ENCODE measurements around the gene AOPEP.
A peak's percentile ranks its signal among the peaks of the same experiment; 100 is the strongest.

DNA sequence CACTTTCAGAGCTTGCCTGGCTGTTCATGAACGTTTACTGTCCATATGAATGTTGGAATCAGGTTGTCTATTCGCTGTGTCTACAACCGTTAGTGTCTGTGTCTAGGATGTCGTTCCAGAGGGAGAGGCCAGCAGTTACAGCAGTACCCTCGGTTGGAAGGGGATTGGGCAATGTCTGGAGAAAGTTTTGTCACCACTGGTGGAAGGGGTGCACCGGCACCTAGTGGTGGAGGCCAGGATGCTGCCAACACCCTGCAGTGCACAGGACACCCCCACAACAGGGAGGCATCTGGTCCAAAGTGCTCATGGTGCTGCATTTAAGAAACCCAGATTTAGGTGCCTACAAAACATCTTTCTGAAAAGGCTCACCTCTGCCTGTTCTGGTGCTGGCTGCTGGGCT, 370.3 kb downstream of the AOPEP start:
- TF ChIP-seq, protein P1, sequence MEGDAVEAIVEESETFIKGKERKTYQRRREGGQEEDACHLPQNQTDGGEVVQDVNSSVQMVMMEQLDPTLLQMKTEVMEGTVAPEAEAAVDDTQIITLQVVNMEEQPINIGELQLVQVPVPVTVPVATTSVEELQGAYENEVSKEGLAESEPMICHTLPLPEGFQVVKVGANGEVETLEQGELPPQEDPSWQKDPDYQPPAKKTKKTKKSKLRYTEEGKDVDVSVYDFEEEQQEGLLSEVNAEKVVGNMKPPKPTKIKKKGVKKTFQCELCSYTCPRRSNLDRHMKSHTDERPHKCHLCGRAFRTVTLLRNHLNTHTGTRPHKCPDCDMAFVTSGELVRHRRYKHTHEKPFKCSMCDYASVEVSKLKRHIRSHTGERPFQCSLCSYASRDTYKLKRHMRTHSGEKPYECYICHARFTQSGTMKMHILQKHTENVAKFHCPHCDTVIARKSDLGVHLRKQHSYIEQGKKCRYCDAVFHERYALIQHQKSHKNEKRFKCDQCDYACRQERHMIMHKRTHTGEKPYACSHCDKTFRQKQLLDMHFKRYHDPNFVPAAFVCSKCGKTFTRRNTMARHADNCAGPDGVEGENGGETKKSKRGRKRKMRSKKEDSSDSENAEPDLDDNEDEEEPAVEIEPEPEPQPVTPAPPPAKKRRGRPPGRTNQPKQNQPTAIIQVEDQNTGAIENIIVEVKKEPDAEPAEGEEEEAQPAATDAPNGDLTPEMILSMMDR (conservative IDR thresholded peaks at IDR 0.05 in 1 of 2, IDR thresholded peaks at IDR 0.05 in 1 of 2; ENCODE audit: extremely low read depth in 1 of 2, insufficient read depth in 1 of 2, low read depth in 1 of 2, low read length in 2 of 2), result peak in 1 of 2 donors; percentile 6
- TF ChIP-seq EZH2 (IDR thresholded peaks at IDR 0.05; ENCODE audit: borderline replicate concordance, low read length), result no peak

Data from mammary epithelial cell (primary cell).